Measurements from ENCODE around the gene ATP5ME. TPM values are rescaled to one million over a fixed set of nuclear protein-coding genes. Genes with fewer than 3 reads are reported as not detected.

ATP5ME gene
- total RNA-seq, 1 experiment from 2014 or later: 355 TPM

DNA sequence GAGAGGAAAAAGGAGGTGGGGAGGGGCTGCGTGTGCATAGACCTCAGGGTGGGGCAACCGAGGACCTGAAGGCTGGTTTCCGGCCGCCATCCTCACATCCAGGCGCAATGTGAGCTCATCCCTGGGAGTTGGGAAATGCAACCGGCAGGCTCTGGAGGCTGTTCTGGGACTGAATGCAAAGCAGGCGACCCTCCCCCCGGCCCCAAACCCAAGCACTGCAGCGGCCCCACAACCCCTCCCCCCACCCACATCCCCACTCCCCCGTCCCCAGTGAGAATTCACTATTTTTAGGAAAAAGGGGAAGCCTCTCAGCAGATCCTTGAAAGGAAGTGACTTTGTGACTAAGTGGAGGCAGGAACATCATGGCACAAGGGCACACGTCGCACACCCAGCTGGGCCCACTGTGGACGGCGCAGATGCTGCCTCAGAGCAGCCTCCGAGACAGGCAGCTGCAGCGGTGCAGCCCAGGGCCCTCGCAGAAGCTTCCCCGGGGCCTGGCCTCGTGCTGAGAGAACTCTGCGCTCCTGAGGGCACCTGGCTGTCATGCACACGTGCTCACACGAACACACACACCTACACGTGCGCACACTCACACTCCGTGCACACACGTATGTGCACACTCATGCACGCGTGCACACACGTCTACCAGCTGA, 50.0 kb downstream of the ATP5ME start:
- ChIA-PET CTCF (interaction anchor here (0.8 kb wide), 1 partner anchor 21 kb away, joined by 4 read pairs; no protein-coding TSS in a partner anchor), POLR2A (no interaction called here)
- H3K36me3 Mint-ChIP-seq (ENCODE audit: insufficient read depth, unreplicated experiment): no peaks in the 10 kb centered on the region
- no peaks in the 10 kb centered on the region for H3K9me3 Mint-ChIP-seq (ENCODE audit: unreplicated experiment)
- DNase-seq (ENCODE audit: unreplicated experiment): no peak
- H3K4me1 Mint-ChIP-seq (ENCODE audit: insufficient read depth, unreplicated experiment): no peaks in the 10 kb centered on the region
- H3K27ac Mint-ChIP-seq (ENCODE audit: low read depth, unreplicated experiment): no peak overlapping the region
- no TSS peak for BruUV-seq (replicated peaks)
- intact Hi-C loops (cut with micrococcal nuclease): no loop called here
- TF ChIP-seq, protein P1, sequence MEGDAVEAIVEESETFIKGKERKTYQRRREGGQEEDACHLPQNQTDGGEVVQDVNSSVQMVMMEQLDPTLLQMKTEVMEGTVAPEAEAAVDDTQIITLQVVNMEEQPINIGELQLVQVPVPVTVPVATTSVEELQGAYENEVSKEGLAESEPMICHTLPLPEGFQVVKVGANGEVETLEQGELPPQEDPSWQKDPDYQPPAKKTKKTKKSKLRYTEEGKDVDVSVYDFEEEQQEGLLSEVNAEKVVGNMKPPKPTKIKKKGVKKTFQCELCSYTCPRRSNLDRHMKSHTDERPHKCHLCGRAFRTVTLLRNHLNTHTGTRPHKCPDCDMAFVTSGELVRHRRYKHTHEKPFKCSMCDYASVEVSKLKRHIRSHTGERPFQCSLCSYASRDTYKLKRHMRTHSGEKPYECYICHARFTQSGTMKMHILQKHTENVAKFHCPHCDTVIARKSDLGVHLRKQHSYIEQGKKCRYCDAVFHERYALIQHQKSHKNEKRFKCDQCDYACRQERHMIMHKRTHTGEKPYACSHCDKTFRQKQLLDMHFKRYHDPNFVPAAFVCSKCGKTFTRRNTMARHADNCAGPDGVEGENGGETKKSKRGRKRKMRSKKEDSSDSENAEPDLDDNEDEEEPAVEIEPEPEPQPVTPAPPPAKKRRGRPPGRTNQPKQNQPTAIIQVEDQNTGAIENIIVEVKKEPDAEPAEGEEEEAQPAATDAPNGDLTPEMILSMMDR (IDR thresholded peaks at IDR 0.05; ENCODE audit: unreplicated experiment): no peak
- H3K4me3 Mint-ChIP-seq (ENCODE audit: unreplicated experiment): no peak overlapping the region
- peaks cover 30% of the 10 kb centered on the region for H3K27me3 Mint-ChIP-seq (ENCODE audit: insufficient read depth, unreplicated experiment)

DNA sequence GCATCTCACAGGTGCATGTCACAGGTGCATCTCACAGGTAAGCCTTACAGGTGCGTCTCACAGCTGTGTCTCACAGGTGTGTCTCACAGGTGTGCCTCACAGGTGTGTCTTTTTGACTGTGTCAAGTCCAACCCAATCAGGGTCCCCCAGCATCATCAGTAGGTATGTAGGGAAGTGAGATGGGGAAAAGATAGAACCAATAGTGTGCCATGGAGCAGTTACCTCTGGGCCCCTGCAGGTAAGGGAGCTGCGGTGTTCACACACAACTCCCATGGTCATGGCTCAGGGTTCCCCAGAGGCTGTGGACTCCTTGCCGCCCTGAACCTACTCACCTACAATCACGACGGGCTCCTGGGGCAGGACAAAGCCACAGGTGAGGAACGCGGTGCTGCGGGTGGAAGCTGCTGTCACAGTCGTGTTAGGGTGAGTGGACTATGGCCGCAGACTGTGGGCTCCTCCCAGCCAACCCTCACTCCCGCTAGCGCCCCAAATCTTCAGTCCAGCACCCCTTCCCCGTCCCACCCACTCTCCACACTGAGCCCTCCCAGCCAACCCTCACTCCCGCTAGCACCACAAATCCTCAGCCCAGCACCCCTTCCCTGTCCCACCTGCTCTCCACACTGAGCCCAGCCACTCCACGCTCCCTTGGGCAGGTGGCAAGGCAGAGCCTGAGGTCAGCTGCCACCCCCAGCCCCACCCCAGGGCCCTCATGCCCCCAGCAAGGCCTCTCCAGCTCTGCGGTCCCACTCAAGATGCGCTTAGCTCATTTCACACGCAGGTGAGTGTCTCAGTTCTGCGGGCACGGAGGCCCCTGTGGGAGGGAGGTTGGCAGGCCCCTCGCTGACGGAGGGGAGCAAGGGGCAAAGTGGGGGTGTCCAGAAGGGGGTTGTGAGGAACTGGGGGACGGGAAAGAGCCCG, 50.8 kb downstream of the ATP5ME start:
- CTCF ChIA-PET: interaction anchor here (0.6 to 0.8 kb wide), 2 partner anchors 20 kb away, joined by 4 read pairs; no protein-coding TSS in a partner anchor
- no peaks in the 10 kb centered on the region for H3K9me3 Mint-ChIP-seq (ENCODE audit: unreplicated experiment)
- POLR2A ChIA-PET: no interaction called here

More for the DNA sequence above, 50.8 kb downstream of the ATP5ME start:
- Mint-ChIP-seq H3K4me3 (ENCODE audit: unreplicated experiment) (no peak overlapping the region), H3K27ac (ENCODE audit: low read depth, unreplicated experiment) (no peak overlapping the region), H3K4me1 (ENCODE audit: insufficient read depth, unreplicated experiment) (peaks cover 1% of the 10 kb centered on the region), H3K27me3 (ENCODE audit: insufficient read depth, unreplicated experiment) (peaks cover 30% of the 10 kb centered on the region), H3K36me3 (ENCODE audit: insufficient read depth, unreplicated experiment) (no peaks in the 10 kb centered on the region)
- DNase-seq (ENCODE audit: unreplicated experiment): no peak
- intact Hi-C loops (cut with micrococcal nuclease): no loop called here
- TF ChIP-seq, protein P1 (IDR thresholded peaks at IDR 0.05; ENCODE audit: unreplicated experiment): no peak
- BruUV-seq (replicated peaks): no TSS peak

Other genes with a start within 250 kb of the ATP5ME start
- gene ZNF721, start 175.1 kb downstream of the ATP5ME start, total RNA-seq (2022): 37.8 and 41.2 TPM in 2 replicates
- 74.5 and 85.7 TPM in 2 replicates for gene PIGG, start 175.1 kb downstream of the ATP5ME start, total RNA-seq (2022)
- not detected in 2 replicates for gene TMEM271, start 98.0 kb downstream of the ATP5ME start, total RNA-seq (2022)
- not detected in 2 replicates for gene PDE6B, start 48.7 kb downstream of the ATP5ME start, total RNA-seq (2022)
- gene MYL5, start 266 bp upstream of the ATP5ME start, total RNA-seq (2022): 30.6 and 32.9 TPM in 2 replicates
- not detected in 2 replicates for gene SLC49A3, start 14.9 kb upstream of the ATP5ME start, total RNA-seq (2022)
- gene PCGF3, start 31.6 kb upstream of the ATP5ME start, total RNA-seq (2022): 26.5 and 33.5 TPM in 2 replicates
- gene CPLX1, start 151.9 kb upstream of the ATP5ME start, total RNA-seq (2022): 2.7 and 3.5 TPM in 2 replicates